H1 (cell line): ENCODE data around the gene TPSD1. TPM values are rescaled to one million over a fixed set of nuclear protein-coding genes. Genes with fewer than 3 reads are reported as not detected.
"Not testable (repeated sequence)": the region's sequence is repeated elsewhere in the genome, so short reads cannot be mapped to it uniquely, and the experiment has no call there.

Source experiments
- CTCF ChIA-PET: fragments of 300-600 bp; sonication (Branson Sonifier 250); formaldehyde crosslinking; loops from one replicate; lab custom pipeline; 2021; ENCODE audit not compliant: partially characterized antibody; lab: Charles Lee
- POLR2A ChIA-PET: fragments of 300-600 bp; sonication (Branson Sonifier 250); formaldehyde crosslinking; loops from one replicate; lab custom pipeline; 2021; ENCODE audit warnings: inconsistent platforms; ENCODE audit not compliant: partially characterized antibody; lab: Charles Lee
- DNase-seq, 2 experiments: peaks; one replicate each; pipeline versions ENCODE4 v3.0.0 to v3.0.0-alpha.2; 2010 to 2022; ENCODE audit warnings: low spot score in 2 of 2, low read depth in 1 of 2, mixed read lengths in 1 of 2
- FAIRE-seq: peaks from 2 replicates; lab custom pipeline; 2011; peaks lifted over from hg19 to GRCh38; lab: Jason Lieb, UNC
- H2AFZ ChIP-seq: 2 replicates; pipeline ENCODE4 v1.8.1; 2012; ENCODE audit warnings: low read length, inconsistent platforms
- H2AK5ac ChIP-seq: 2 replicates; pipeline ENCODE4 v1.6.1; 2013; ENCODE audit warnings: low read depth, low read length
- H2BK120ac ChIP-seq: replicated peaks from 2 replicates; pipeline ENCODE3; 2013; ENCODE audit warnings: low read depth, low read length, inconsistent platforms
- H2BK12ac ChIP-seq: 2 replicates; pipeline ENCODE4 v1.6.1; 2013; ENCODE audit warnings: low read depth, low read length
- H2BK15ac ChIP-seq: 2 replicates; pipeline ENCODE4 v1.6.1; 2013; ENCODE audit warnings: low read length
- H2BK20ac ChIP-seq: 2 replicates; pipeline ENCODE4 v1.6.1; 2013; ENCODE audit warnings: low read length
- H2BK5ac ChIP-seq: 2 replicates; pipeline ENCODE4 v1.6.1; 2013; ENCODE audit warnings: low read depth, low read length
- H3K14ac ChIP-seq: 2 replicates; pipeline ENCODE4 v1.6.1; 2013; ENCODE audit warnings: inconsistent platforms; ENCODE audit not compliant: insufficient read length
- H3K18ac ChIP-seq: 2 replicates; pipeline ENCODE4 v1.6.1; 2013; ENCODE audit warnings: low read length; ENCODE audit errors: extremely low read depth
- H3K23ac ChIP-seq: 2 replicates; pipeline ENCODE4 v1.6.1; 2013; ENCODE audit warnings: inconsistent platforms; ENCODE audit not compliant: insufficient read length
- H3K23me2 ChIP-seq: 2 replicates; pipeline ENCODE4 v1.6.1; 2013; ENCODE audit warnings: low read depth, low read length
- H3K27ac ChIP-seq: 2 replicates; pipeline ENCODE4 v1.6.1; 2011; ENCODE audit warnings: low read depth, low read length, inconsistent platforms
- H3K27me3 ChIP-seq, 4 experiments: replicated peaks in 1 of 4; 1 replicate in 1 of 4; 2 replicates in 3 of 4; pipeline versions ENCODE4 v1.6.1 to v1.8.1; 2011 to 2013; ENCODE audit warnings: low read length in 3 of 4, mild to moderate bottlenecking in 3 of 4, inconsistent platforms in 2 of 4, mixed read lengths in 2 of 4, moderate library complexity in 1 of 4; ENCODE audit not compliant: control insufficient read depth in 3 of 4, insufficient read depth in 3 of 4; ENCODE audit errors: extremely low read depth in 1 of 4
- H3K36me3 ChIP-seq, 4 experiments: 2 replicates each; pipeline versions ENCODE4 v1.6.1 to v1.8.1; 2011 to 2013; ENCODE audit warnings: mild to moderate bottlenecking in 4 of 4, low read length in 3 of 4, moderate library complexity in 2 of 4, control low read depth in 1 of 4, inconsistent platforms in 1 of 4; ENCODE audit not compliant: insufficient read depth in 4 of 4, control insufficient read depth in 2 of 4
- H3K4ac ChIP-seq: replicated peaks from 2 replicates; pipeline ENCODE3; 2013; ENCODE audit warnings: low read length, low read depth, mixed read lengths, inconsistent platforms; ENCODE audit not compliant: insufficient read length
- H3K4me1 ChIP-seq, 4 experiments: replicated peaks in 1 of 4; 1 replicate in 1 of 4; 2 replicates in 3 of 4; pipeline versions ENCODE4 v1.6.1 to v1.8.1; 2011 to 2013; ENCODE audit warnings: low read length in 3 of 4, inconsistent platforms in 2 of 4, mixed read lengths in 1 of 4; ENCODE audit not compliant: insufficient read depth in 4 of 4, control insufficient read depth in 3 of 4
- H3K4me2 ChIP-seq, 2 experiments: 2 replicates each; pipeline versions ENCODE4 v1.6.1 to v1.8.1; 2011 to 2013; ENCODE audit warnings: low read depth in 2 of 2, low read length in 2 of 2, control low read depth in 1 of 2, inconsistent platforms in 1 of 2, mild to moderate bottlenecking in 1 of 2; ENCODE audit not compliant: insufficient read depth in 1 of 2
- H3K4me3 ChIP-seq, 4 experiments: fragments of 200-600, 300-600 bp in 1 of 4; sonication (generic), shearing (Covaris generic), sonication (Bioruptor Twin) in 1 of 4; 2 replicates each; pipeline versions ENCODE4 v1.5.1 to v1.8.1; 2011 to 2016; ENCODE audit warnings: low read length in 4 of 4, low read depth in 3 of 4, control low read depth in 2 of 4, inconsistent platforms in 2 of 4, mild to moderate bottlenecking in 2 of 4, mixed read lengths in 1 of 4, moderate library complexity in 1 of 4; ENCODE audit not compliant: insufficient read depth in 2 of 4; ENCODE audit errors: extremely low read depth in 1 of 4
- H3K56ac ChIP-seq: replicated peaks from 2 replicates; pipeline ENCODE3; 2013; ENCODE audit warnings: low read depth, mild to moderate bottlenecking, mixed read lengths, low read length, inconsistent platforms; ENCODE audit not compliant: insufficient read length
- H3K79me1 ChIP-seq: 2 replicates; pipeline ENCODE4 v1.6.1; 2013; ENCODE audit warnings: low read depth, low read length, control low read depth
- H3K79me2 ChIP-seq, 2 experiments: 2 replicates each; pipeline versions ENCODE4 v1.6.1 to v1.8.1; 2012 to 2013; ENCODE audit warnings: low read length in 2 of 2, mild to moderate bottlenecking in 2 of 2, inconsistent platforms in 1 of 2; ENCODE audit not compliant: insufficient read depth in 2 of 2, control insufficient read depth in 1 of 2
- H3K9ac ChIP-seq, 4 experiments: replicated peaks in 1 of 4; 1 replicate in 1 of 4; 2 replicates in 3 of 4; pipeline versions ENCODE4 v1.6.1 to v1.8.1; 2011 to 2013; ENCODE audit warnings: low read depth in 3 of 4, low read length in 3 of 4, control low read depth in 2 of 4, mild to moderate bottlenecking in 2 of 4, moderate library complexity in 2 of 4, inconsistent platforms in 1 of 4; ENCODE audit errors: extremely low read depth in 1 of 4
- H3K9me3 ChIP-seq, 2 experiments: 2 replicates each; pipeline versions ENCODE4 v1.6.1 to v1.8.1; 2012 to 2013; ENCODE audit warnings: mild to moderate bottlenecking in 2 of 2, moderate library complexity in 2 of 2, control low read depth in 1 of 2, inconsistent platforms in 1 of 2, low read depth in 1 of 2, low read length in 1 of 2, mixed read lengths in 1 of 2; ENCODE audit not compliant: insufficient read depth in 2 of 2
- H4K20me1 ChIP-seq, 2 experiments: replicated peaks in 1 of 2; 2 replicates each; pipeline versions ENCODE3 to v1.8.1; 2011 to 2013; ENCODE audit warnings: inconsistent platforms in 2 of 2, low read length in 2 of 2, mild to moderate bottlenecking in 1 of 2; ENCODE audit not compliant: insufficient read depth in 2 of 2, control insufficient read depth in 1 of 2
- H4K5ac ChIP-seq: 2 replicates; pipeline ENCODE4 v1.6.1; 2013; ENCODE audit warnings: low read length, low read depth, mixed read lengths, inconsistent platforms; ENCODE audit not compliant: insufficient read length
- H4K8ac ChIP-seq: 2 replicates; pipeline ENCODE4 v1.8.0; 2013; ENCODE audit warnings: mild to moderate bottlenecking, moderate library complexity, low read length, inconsistent platforms; ENCODE audit not compliant: insufficient read depth; ENCODE audit errors: extremely low read depth
- H4K91ac ChIP-seq: replicated peaks from 2 replicates; pipeline ENCODE3; 2013; ENCODE audit warnings: low read length, mixed read lengths, inconsistent platforms; ENCODE audit not compliant: insufficient read length
- MAFK ChIP-seq: IDR thresholded peaks from 2 replicates; pipeline ENCODE4 v1.6.1; 2012; ENCODE audit warnings: low read depth, mild to moderate bottlenecking, improper control_type of control experiment, low read length
- WGBS, 2 experiments: shearing (Covaris generic) in 1 of 2; methylation state at CpG; one replicate each; pipeline versions ENCODE4 v1.1.6 to v1.1.7; 2013 to 2015; ENCODE audit warnings: low lambda C conversion rate in 2 of 2, mixed read lengths in 2 of 2, inconsistent platforms in 1 of 2, low coverage in 1 of 2, missing lambda C conversion rate in 1 of 2; ENCODE audit not compliant: insufficient replicate concordance in 2 of 2, insufficient coverage in 1 of 2, insufficient read length in 1 of 2; ENCODE audit errors: extremely low coverage in 1 of 2, missing lambda C conversion rate in 1 of 2; 5-methylcytosine and 5-hydroxymethylcytosine counted together
- polyA plus RNA-seq, 7 experiments: library from polyadenylated mRNA; depleted of rRNA in 3 of 7; stranded (reverse) in 5 of 7; unstranded in 2 of 7; fragments of >200 nt in 5 of 7; fragments of 200-250 nt in 2 of 7; gene quantifications; 1 replicate in 5 of 7; 2 replicates in 1 of 7; 4 replicates in 1 of 7; pipeline versions ENCODE4 v1.2.1 to v1.2.3, GENCODE V29; 2011 to 2013; ENCODE audit warnings: missing spikeins in 2 of 7, mixed read lengths in 2 of 7
- total RNA-seq: library from RNA; stranded (reverse); fragmentation: NEBNext Ultra II Directional; extraction: Animal tissue kit (Norgen Biotek cat#: 25700); gene quantifications from 2 replicates; pipeline ENCODE4 v1.2.1, GENCODE V29; 2021

The TPSD1 gene
- total and polyA plus RNA-seq, 2 of the 8 experiments (the other 6 are each of a cell fraction or from before 2014, with no cell fraction given), result 0.26 TPM; not detected in 1

DNA sequence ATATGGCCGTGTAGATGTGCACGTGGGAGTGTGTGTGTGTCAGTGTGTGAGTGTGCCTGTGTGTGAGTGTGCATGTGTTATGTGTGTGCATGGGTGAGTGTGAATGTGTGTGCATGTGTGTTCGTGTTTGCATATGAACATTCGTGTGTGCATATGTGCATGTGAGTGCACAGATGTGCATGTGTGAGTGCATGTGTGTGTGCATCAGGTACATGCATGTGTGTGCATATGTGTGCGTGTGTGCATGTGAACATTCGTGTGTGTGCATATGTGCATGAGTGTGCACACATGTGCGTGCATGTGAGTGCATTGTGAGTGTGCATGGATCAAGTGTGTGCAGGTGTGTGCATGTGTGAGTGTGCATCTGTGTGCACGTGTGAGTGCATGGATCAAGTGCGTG, 17.9 kb upstream of the TPSD1 start (continued):
- no peak for TF ChIP-seq MAFK

DNA sequence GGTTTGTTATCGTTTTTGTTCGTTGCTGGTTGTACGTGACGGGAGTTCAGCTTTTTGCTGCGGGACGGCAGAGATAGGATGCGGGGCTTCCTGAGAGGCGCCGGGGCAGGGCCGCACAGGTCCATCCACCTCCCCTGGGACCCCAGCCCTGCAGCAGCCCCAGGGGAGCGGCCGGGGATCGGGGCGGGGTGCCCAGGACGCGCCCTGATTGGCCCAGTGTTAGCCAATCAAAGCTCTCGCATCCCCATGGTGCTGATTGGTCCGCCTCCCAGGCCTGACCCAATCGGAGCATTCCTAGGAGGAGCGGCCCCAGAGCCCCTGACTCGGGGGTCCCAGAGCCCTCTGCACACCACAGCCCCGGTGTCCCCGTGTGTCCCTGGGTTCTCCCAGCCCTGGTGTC, 17.0 kb upstream of the TPSD1 start:
- H3K27ac ChIP-seq, H3K9ac ChIP-seq, H4K5ac ChIP-seq, H2BK120ac ChIP-seq, H4K91ac ChIP-seq, H3K4me1 ChIP-seq, H3K36me3 ChIP-seq, H2BK15ac ChIP-seq, H4K20me1 ChIP-seq, H2BK12ac ChIP-seq, H3K23ac ChIP-seq, DNase-seq, H3K14ac ChIP-seq, H3K56ac ChIP-seq, H2AFZ ChIP-seq, H3K4me2 ChIP-seq, H3K9me3 ChIP-seq, H2BK5ac ChIP-seq, H3K27me3 ChIP-seq, H2AK5ac ChIP-seq, FAIRE-seq, H2BK20ac ChIP-seq, H3K23me2 ChIP-seq, H3K79me1 ChIP-seq, H3K79me2 ChIP-seq, POLR2A ChIA-PET, H3K18ac ChIP-seq, H3K4ac ChIP-seq, H3K4me3 ChIP-seq: not testable (repeated sequence)
- H4K8ac ChIP-seq, result peak overlapping the region; percentile 68; the same call in 1 of the 2 replicates
- CTCF ChIA-PET, result interaction anchor here (0.8 to 0.9 kb wide), 2 partner anchors 136 to 454 kb away, joined by 3 read pairs; no protein-coding TSS in a partner anchor
- WGBS, 2 experiments, result 85% methylated on average over 17 of the region's 23 CpGs; no CpG with 5 or more reads in 1 of the 2 experiments
